Kidney (tissue), 14 donors: ENCODE measurements around the gene ADM2. TPM values are rescaled to one million over a fixed set of nuclear protein-coding genes. Genes with fewer than 3 reads are reported as not detected.

Experiments
- DNase-seq, 5 donors: peaks; one replicate each; pipeline ENCODE4 v3.0.0-alpha.2; 2013 to 2020
- FAIRE-seq: peaks from 2 replicates; lab custom pipeline; 2012; peaks lifted over from hg19 to GRCh38; lab: Jason Lieb, UNC
- H3K27ac ChIP-seq, 2 donors: one replicate each; pipeline ENCODE4 v1.7.0; 2013; ENCODE audit warnings: low read depth in 2 of 2, low read length in 2 of 2, inconsistent platforms in 1 of 2
- H3K27me3 ChIP-seq: one replicate; pipeline ENCODE4 v1.7.1; 2013; ENCODE audit warnings: low read length, inconsistent platforms; ENCODE audit not compliant: control insufficient read depth, insufficient read depth
- H3K36me3 ChIP-seq, 3 donors: one replicate each; pipeline versions ENCODE4 v1.7.0 to v1.7.1; 2013; ENCODE audit warnings: low read length in 3 of 3, control low read depth in 1 of 3, inconsistent platforms in 1 of 3; ENCODE audit not compliant: insufficient read depth in 3 of 3, control insufficient read depth in 2 of 3
- H3K4me1 ChIP-seq, 3 donors: one replicate each; pipeline versions ENCODE4 v1.7.0 to v1.7.1; 2013; ENCODE audit warnings: low read length in 3 of 3, inconsistent platforms in 1 of 3, low read depth in 1 of 3; ENCODE audit not compliant: control insufficient read depth in 2 of 3, insufficient read depth in 2 of 3
- H3K4me3 ChIP-seq, 3 donors: one replicate each; pipeline versions ENCODE4 v1.7.0 to v1.8.1; 2013; ENCODE audit warnings: low read length in 3 of 3, control low read depth in 1 of 3, inconsistent platforms in 1 of 3
- H3K9ac ChIP-seq, 3 donors: one replicate each; pipeline versions ENCODE4 v1.7.0 to v1.7.1; 2013; ENCODE audit warnings: low read length in 3 of 3, control low read depth in 1 of 3, inconsistent platforms in 1 of 3
- H3K9me3 ChIP-seq, 3 donors: one replicate each; pipeline versions ENCODE4 v1.7.0 to v1.7.1; 2013; ENCODE audit warnings: low read length in 3 of 3, control low read depth in 1 of 3, inconsistent platforms in 1 of 3; ENCODE audit not compliant: control insufficient read depth in 2 of 3, insufficient read depth in 1 of 3
- intact Hi-C: fragments of 100-400 bp; cut with DNase I; formaldehyde crosslinking; loops from one replicate; pipeline ENCODE4 v1.11.1; 2022
- polyA plus RNA-seq: library from polyadenylated mRNA; stranded (reverse); fragments of 350-450 nt; fragmentation: Illumina TruSeq; extraction: RNeasy Lipid Tissue Mini Kit (QIAGEN cat#74804); gene quantifications from one replicate; pipeline ENCODE4 v1.2.3, GENCODE V29; 2014; ENCODE audit warnings: low read depth, low replicate concordance; ENCODE audit not compliant: insufficient read depth
- total RNA-seq: library from RNA; stranded (reverse); fragmentation: NEBNext Ultra II Directional; extraction: Animal tissue kit (Norgen Biotek cat#: 25700); gene quantifications from one replicate; pipeline ENCODE4 v1.2.1, GENCODE V29; 2021
- TF ChIP-seq, protein P1 (sequence below): IDR thresholded peaks from 3 replicates; pipeline ENCODE4 v1.5.1; 2012; ENCODE audit warnings: mild to moderate bottlenecking, moderate library complexity, borderline replicate concordance; ENCODE audit not compliant: insufficient read depth; ENCODE audit errors: extremely low read depth
- donor health status: control.
- donor health status: control.
- donor health status: control.
- donor health status: control.
- donor health status: control.
- donor health status: DM: yes; HTN: yes; CAD: no.
- donor health status: Normal renal cell carcinoma (clear cell type).

Gene ADM2
- total and polyA plus RNA-seq, 2 donors from 2014 or later = 8.0 to 10.6 TPM

DNA sequence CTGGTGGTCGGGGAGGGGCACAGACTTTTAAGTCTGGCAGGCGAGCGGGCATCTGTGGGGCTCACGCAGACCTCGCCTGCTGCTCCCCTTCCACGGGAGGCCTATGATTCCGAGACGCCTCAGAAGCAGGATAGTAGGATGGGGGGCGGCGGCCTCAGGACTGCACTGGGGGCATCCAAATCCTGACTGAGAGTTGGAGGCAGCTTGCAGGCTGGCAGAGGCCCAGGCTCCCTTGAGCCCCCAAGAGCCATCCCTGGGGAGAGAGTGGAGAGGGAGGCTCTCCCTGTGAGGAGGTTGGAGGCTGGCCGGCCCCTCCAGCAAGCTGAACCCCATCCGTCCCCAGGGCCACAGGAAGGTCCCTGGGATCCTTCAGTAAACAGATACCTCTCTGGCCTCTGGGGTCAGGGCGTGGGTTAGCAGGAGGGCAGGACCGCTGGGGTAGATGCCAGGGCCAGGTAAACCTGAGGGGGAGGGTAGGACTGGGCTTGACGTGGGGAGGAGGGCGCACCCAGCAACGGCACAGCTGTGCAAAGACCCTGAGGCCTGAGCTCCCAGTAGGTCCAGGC lies 39.8 kb upstream of the ADM2 start:
- TF ChIP-seq, protein P1, sequence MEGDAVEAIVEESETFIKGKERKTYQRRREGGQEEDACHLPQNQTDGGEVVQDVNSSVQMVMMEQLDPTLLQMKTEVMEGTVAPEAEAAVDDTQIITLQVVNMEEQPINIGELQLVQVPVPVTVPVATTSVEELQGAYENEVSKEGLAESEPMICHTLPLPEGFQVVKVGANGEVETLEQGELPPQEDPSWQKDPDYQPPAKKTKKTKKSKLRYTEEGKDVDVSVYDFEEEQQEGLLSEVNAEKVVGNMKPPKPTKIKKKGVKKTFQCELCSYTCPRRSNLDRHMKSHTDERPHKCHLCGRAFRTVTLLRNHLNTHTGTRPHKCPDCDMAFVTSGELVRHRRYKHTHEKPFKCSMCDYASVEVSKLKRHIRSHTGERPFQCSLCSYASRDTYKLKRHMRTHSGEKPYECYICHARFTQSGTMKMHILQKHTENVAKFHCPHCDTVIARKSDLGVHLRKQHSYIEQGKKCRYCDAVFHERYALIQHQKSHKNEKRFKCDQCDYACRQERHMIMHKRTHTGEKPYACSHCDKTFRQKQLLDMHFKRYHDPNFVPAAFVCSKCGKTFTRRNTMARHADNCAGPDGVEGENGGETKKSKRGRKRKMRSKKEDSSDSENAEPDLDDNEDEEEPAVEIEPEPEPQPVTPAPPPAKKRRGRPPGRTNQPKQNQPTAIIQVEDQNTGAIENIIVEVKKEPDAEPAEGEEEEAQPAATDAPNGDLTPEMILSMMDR = no peak
- Histone ChIP-seq H3K4me3 (no peak overlapping the region), H3K36me3 (peaks cover 0 to 15% (median 15%) of the 10 kb centered on the region in 3 donors), H3K27me3 (no peaks in the 10 kb centered on the region), H3K27ac (no peak overlapping the region), H3K9me3 (no peaks in the 10 kb centered on the region), H3K9ac (no peak overlapping the region), H3K4me1 (peaks cover 0 to 25% (median 22%) of the 10 kb centered on the region in 3 donors)
- DNase-seq (peak in 1 of 5 donors; percentile 64), FAIRE-seq (no peak)
- intact Hi-C loops = no loop called here

DNA sequence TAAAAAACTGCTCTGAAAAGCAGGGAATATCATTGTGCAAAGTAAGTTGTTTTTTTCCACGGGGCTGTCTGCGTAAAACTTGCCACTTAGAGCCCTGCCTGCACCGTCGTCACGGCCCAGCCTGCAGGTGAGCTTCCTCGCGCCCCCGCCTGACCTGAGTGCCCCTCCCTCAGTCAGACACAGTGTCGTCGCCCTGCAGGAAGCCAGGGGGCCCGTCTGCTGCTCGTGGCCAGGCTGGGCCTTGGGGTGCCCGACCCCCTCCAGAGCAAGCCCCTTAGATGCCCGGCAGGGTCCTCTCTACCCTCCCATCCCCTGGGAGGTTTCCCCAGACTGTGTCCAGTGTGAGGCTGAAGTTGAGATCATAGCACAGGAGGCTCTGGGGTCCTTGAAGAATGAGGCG lies 38.1 kb upstream of the ADM2 start:
- TF ChIP-seq, protein P1 = no peak
- H3K27ac ChIP-seq = peak overlapping the region; percentile 43 to 48

DNA sequence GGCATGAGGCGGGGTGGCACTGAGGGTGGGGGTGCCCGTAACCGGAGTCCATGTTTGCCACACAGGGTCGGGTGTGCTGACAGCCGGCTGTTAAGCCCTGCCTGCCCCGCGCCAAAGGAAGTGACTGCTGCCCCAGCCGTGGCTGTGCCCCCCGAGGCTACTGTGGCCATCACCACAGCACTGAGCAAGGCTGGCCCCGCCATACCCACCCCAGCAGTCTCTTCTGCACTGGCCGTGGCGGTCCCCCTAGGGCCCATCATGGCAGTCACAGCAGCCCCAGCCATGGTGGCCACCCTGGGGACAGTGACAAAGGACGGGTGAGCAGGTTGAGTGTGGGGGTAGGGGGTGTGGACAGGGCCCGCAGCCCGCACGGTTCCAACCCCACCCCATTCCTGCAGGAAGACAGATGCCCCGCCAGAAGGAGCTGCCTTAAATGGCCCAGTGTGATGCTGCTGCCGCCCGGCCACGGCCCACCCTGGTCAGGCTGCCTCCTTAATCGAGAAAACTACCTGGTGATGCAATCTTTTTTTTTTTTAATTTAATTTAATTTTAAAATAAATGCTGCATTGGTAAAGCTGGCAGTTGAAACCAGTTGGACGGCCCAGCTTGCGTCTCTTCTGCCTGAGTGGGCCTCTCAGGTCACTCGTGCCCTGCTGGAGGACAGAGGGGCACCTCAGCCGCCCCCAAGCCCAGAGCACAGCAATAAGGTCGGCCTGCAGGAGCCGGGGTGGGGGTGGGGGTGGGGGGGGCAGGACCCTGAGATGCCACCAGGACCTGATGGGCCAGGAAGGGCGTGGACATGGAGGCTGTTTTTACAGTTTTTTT lies 37.3 kb upstream of the ADM2 start:
- Histone ChIP-seq H3K27me3 (no peaks in the 10 kb centered on the region), H3K27ac (peak overlapping the region; percentile 48 to 71), H3K4me1 (peaks cover 0 to 25% (median 22%) of the 10 kb centered on the region in 3 donors), H3K9ac (no peak overlapping the region), H3K4me3 (no peak overlapping the region), H3K36me3 (peaks cover 0 to 30% (median 11%) of the 10 kb centered on the region in 3 donors), H3K9me3 (no peaks in the 10 kb centered on the region)
- TF ChIP-seq, protein P1 = no peak
- peak in 1 of 5 donors; percentile 82 for DNase-seq
- intact Hi-C loops = no loop called here
- FAIRE-seq = no peak

More for the DNA sequence above, 38.1 kb upstream of the ADM2 start:
- peaks cover 0 to 25% (median 15%) of the 10 kb centered on the region in 3 donors for H3K36me3 ChIP-seq
- no peak overlapping the region for H3K4me3 ChIP-seq
- intact Hi-C loops = no loop called here
- FAIRE-seq = no peak
- H3K27me3 ChIP-seq = no peaks in the 10 kb centered on the region
- no peak overlapping the region for H3K9ac ChIP-seq
- peak in 1 of 5 donors; percentile 73 for DNase-seq
- H3K4me1 ChIP-seq = peaks cover 0 to 25% (median 22%) of the 10 kb centered on the region in 3 donors
- H3K9me3 ChIP-seq = no peaks in the 10 kb centered on the region
